Testis (tissue), 2 donors: ENCODE results near the gene PDE10A.

Experiments used
- POLR2A ChIP-seq: fragments of 450-650 bp; IDR thresholded peaks from one replicate; pipeline ENCODE4 v1.6.1; 2017; ENCODE audit warnings: antibody characterized with exemption, mild to moderate bottlenecking, moderate library complexity
- TF ChIP-seq, protein P1 (sequence below), 3 experiments: fragments of 450-650 bp in 2 of 3; fragments of 200-600 bp in 1 of 3; sonication (generic) in 1 of 3; IDR thresholded peaks; one replicate each; pipeline ENCODE4 v1.5.1; 2016 to 2019; ENCODE audit warnings: antibody characterized with exemption in 3 of 3, mild to moderate bottlenecking in 2 of 3, moderate library complexity in 1 of 3

DNA sequence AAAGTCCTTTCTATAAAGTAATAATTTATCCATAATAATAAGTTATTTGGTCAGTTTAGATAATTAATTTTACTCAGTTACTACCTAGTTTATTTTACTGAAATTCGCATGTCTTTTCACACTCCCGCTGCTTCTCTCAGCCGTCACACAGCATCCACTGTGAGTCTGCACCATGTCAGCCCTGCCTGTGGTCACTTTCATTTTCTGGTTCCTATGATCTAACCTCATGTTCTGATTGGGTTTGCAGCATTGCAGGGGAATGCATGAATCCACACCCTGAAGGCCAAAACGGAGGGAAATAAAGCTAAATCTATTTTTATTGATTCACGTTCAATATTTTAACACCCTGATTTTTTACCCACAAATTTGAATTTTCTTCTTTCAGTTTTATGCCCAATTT, 47.4 kb downstream of the PDE10A start:
- no peak for TF ChIP-seq POLR2A
- TF ChIP-seq, protein P1, sequence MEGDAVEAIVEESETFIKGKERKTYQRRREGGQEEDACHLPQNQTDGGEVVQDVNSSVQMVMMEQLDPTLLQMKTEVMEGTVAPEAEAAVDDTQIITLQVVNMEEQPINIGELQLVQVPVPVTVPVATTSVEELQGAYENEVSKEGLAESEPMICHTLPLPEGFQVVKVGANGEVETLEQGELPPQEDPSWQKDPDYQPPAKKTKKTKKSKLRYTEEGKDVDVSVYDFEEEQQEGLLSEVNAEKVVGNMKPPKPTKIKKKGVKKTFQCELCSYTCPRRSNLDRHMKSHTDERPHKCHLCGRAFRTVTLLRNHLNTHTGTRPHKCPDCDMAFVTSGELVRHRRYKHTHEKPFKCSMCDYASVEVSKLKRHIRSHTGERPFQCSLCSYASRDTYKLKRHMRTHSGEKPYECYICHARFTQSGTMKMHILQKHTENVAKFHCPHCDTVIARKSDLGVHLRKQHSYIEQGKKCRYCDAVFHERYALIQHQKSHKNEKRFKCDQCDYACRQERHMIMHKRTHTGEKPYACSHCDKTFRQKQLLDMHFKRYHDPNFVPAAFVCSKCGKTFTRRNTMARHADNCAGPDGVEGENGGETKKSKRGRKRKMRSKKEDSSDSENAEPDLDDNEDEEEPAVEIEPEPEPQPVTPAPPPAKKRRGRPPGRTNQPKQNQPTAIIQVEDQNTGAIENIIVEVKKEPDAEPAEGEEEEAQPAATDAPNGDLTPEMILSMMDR (IDR thresholded peaks at IDR 0.05) = no peak
